ENCODE data around the gene TAGLN2. TPM values are rescaled to one million over a fixed set of nuclear protein-coding genes. Genes with fewer than 3 reads are reported as not detected.

TAGLN2 gene
- total RNA-seq, 4 donors from 2014 or later = 242 to 569 (median 258) TPM

GRCh38 chr1:159879136-159879535 is 46.2 kb downstream of the TAGLN2 start:
- no peak for TF ChIP-seq CTCF (IDR thresholded peaks at IDR 0.05)
- no peak for DNase-seq (ENCODE audit: low spot score)
- ATAC-seq (ENCODE audit: low FRiP score) = no peak

- ATAC-seq (ENCODE audit: low FRiP score) (no peak), DNase-seq (ENCODE audit: low spot score) (no peak)
- no peak for TF ChIP-seq CTCF (IDR thresholded peaks at IDR 0.05)
Observed at GRCh38 chr1:159877695-159878444, 47.4 kb downstream of the TAGLN2 start.

DNA sequence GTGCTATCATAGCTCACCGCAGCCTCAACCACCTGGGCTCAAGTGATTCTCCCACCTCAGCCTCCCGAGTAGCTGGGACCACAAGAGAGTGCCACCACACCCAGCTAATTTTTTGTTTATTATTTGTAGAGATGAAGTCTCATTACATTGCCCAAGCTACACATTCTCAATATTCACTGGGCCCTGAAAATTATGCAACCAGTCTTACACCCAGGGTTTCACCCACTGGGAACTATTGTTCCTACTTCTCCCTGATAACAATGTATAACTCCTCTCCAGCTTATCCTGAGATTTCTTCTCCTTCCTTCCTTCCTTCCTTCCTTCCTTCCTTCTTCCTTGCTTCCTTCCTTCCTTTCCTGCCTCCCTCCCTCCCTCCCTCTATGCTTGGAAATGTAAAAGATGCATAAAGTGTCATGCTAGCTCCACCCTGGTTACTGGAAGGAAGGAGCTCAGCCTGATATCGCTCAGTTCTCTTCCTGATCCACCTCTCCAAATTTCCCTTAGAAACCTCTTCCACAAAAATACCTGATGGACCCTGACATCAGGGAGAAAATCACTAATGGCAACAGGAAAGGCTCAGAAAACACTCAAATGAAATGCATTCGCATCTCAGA is 51.7 kb downstream of the TAGLN2 start:
- TF ChIP-seq CTCF (IDR thresholded peaks at IDR 0.05) = no peak
- ATAC-seq (ENCODE audit: low FRiP score) (no peak), DNase-seq (ENCODE audit: low spot score) (no peak)

DNA sequence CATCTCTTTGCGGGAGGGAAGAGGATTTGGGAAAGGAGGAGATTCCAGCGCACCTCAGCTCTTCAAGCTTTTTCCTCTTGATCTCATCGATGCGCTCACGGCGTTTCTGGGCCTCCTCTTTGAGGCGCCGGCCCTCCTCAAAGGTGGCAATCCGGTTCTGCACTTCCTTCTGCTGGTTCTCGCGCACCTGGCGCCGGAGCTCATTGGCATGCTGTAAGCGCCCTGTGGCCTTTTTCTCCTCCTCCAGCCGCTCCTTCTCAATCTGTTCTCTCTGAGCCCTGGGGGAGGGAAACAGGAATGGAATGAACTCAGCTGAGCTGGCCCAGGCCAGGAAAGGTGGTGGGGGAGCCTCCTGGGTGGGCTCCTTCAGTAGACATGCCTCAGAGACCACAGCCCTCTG is 52.4 kb downstream of the TAGLN2 start:
- no peak for DNase-seq (ENCODE audit: low spot score)
- no peak for TF ChIP-seq CTCF (IDR thresholded peaks at IDR 0.05)
- ATAC-seq (ENCODE audit: low FRiP score) = no peak

GRCh38 chr1:159870704-159871103 is 54.6 kb downstream of the TAGLN2 start:
- no peak for DNase-seq (ENCODE audit: low spot score)
- TF ChIP-seq CTCF (IDR thresholded peaks at IDR 0.05) = no peak
- no peak for ATAC-seq (ENCODE audit: low FRiP score)

DNA sequence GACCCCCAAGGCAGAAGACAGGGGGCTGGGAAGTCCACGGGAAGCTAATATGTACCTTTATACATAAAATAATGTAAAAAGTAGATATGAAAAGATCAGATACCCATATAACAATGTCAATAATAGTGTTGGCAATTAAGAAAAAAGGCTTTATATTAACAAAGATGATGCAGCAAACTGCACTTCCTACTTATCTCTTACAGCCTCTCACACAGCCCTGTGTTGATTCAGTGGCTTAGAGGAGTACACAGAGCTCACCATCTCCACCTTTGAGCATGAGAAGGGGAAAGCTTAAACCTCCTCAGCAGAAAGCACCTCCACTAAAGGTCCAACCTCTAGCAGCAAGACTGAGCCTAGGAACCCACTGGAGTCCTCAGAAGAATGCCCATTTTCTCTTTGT is 55.7 kb downstream of the TAGLN2 start:
- no peak for TF ChIP-seq CTCF (IDR thresholded peaks at IDR 0.05)
- no peak for DNase-seq (ENCODE audit: low spot score)
- no peak for ATAC-seq (ENCODE audit: low FRiP score)

DNA sequence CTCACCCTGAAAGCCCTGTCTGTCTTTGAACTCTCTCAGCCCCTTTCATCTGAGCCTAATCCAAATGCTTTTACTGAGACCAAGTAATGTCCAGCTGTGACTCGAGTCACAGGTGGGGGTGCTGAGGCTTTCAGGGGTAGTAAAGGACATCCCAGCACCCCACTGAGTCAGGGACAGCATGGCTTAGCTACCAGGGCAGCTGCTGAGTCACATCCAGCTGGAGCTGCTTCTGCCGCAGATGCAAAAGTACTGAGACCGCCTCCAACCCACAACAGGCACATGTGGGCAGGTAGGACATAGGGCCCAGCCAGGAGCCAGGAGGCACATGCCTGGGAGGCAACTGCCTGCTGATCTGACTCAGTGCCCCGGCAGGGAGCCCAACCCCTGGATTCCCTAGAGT is 56.1 kb downstream of the TAGLN2 start:
- TF ChIP-seq CTCF (IDR thresholded peaks at IDR 0.05) = no peak
- ATAC-seq (ENCODE audit: low FRiP score) (no peak), DNase-seq (ENCODE audit: low spot score) (no peak)
